ENCODE measurements around the gene WFDC1.

Gene WFDC1

GRCh38 chr16:84286578-84287240, 8.0 kb upstream of the WFDC1 start:
- no peak for DNase-seq (ENCODE audit: low read depth)
- TF ChIP-seq, protein P1, sequence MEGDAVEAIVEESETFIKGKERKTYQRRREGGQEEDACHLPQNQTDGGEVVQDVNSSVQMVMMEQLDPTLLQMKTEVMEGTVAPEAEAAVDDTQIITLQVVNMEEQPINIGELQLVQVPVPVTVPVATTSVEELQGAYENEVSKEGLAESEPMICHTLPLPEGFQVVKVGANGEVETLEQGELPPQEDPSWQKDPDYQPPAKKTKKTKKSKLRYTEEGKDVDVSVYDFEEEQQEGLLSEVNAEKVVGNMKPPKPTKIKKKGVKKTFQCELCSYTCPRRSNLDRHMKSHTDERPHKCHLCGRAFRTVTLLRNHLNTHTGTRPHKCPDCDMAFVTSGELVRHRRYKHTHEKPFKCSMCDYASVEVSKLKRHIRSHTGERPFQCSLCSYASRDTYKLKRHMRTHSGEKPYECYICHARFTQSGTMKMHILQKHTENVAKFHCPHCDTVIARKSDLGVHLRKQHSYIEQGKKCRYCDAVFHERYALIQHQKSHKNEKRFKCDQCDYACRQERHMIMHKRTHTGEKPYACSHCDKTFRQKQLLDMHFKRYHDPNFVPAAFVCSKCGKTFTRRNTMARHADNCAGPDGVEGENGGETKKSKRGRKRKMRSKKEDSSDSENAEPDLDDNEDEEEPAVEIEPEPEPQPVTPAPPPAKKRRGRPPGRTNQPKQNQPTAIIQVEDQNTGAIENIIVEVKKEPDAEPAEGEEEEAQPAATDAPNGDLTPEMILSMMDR (IDR thresholded peaks at IDR 0.05; ENCODE audit: control insufficient read depth, extremely low read depth, insufficient read depth) = no peak
- H3K4me3 ChIP-seq (ENCODE audit: low read depth, low read length) = no peak overlapping the region

DNA sequence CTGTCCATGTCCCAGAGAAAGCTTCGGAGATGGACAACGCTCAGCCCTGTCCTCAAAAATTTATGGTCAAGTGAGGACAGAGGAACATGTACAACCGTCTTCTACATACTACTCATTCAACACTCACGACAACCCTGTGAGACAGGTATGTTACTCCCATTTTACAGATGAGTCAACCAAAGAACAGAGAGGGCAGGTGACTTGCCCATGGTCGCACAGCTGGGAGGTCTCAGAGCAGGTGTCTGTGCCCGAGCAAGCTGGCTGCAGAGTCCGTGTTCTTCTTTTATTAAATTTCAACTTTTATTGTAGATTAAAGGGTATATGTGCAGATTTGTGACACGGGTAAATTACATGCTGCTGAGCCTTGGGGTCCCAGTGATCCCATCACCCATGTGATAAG, 5.8 kb upstream of the WFDC1 start:
- H3K4me3 ChIP-seq (ENCODE audit: low read depth, low read length) = no peak overlapping the region
- TF ChIP-seq, protein P1 (IDR thresholded peaks at IDR 0.05; ENCODE audit: control insufficient read depth, extremely low read depth, insufficient read depth) = no peak
- DNase-seq (ENCODE audit: low read depth) = no peak

- H3K4me3 ChIP-seq (ENCODE audit: low read depth, low read length) = no peak overlapping the region
- no peak for DNase-seq (ENCODE audit: low read depth)
- TF ChIP-seq, protein P1 (IDR thresholded peaks at IDR 0.05; ENCODE audit: control insufficient read depth, extremely low read depth, insufficient read depth) = no peak
Measured at GRCh38 chr16:84291226-84291625, 3.5 kb upstream of the WFDC1 start.

DNA sequence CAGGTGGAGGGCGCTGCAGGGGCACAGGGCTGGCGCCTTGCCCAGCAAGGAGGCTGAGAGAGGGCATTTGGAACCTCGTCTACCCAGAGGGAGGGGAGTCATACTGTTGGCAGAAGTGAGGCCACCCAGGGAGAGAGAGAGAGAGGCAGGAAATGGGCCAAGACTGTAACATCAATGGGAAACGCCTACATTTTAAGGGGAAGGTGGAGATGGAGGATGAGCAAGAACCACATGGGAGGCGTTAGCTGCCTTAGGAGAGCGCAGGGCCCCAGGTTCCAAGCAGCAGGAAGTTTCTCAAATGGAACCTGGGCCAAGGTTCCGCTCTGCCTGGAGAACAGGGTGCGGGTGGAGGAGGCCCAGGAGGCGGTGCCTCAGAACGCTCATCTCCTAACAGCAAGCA, 2.7 kb upstream of the WFDC1 start:
- no peak for DNase-seq (ENCODE audit: low read depth)
- TF ChIP-seq, protein P1 (IDR thresholded peaks at IDR 0.05; ENCODE audit: control insufficient read depth, extremely low read depth, insufficient read depth) = no peak
- H3K4me3 ChIP-seq (ENCODE audit: low read depth, low read length) = no peak overlapping the region

DNA sequence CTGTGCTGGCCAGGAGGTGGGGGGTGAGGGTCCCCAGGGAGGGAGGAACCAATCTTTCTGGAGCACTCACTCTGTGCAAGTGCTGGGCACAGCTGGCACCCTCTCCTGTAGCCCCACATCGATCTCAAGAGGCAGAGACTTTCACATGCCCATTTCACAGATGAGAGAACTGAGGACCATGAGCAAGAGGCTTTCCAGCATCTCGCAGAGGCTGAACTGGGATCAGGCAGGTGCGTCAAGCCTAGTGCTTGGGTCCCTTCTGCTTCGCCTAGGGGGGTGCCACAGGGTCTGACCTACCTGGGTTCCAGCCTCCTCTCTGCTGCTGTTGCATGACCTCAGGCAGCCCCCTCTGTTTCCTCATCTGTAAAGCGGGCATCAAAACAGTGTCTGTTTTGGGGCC, 1.3 kb upstream of the WFDC1 start:
- DNase-seq (ENCODE audit: low read depth) = no peak
- TF ChIP-seq, protein P1 (IDR thresholded peaks at IDR 0.05; ENCODE audit: control insufficient read depth, extremely low read depth, insufficient read depth) = no peak
- no peak overlapping the region for H3K4me3 ChIP-seq (ENCODE audit: low read depth, low read length)

GRCh38 chr16:84294117-84294516, 561 bp upstream of the WFDC1 start:
- DNase-seq (ENCODE audit: low read depth) = no peak
- TF ChIP-seq, protein P1 (IDR thresholded peaks at IDR 0.05; ENCODE audit: control insufficient read depth, extremely low read depth, insufficient read depth) = no peak
- H3K4me3 ChIP-seq (ENCODE audit: low read depth, low read length) = no peak overlapping the region
